ENCODE data around the gene FOXP4.

Gene FOXP4

GRCh38 chr6:41546475-41546865 lies 289 bp downstream of the FOXP4 start:
- DNase-seq (ENCODE audit: low read depth in 3 of 3): no peak

GRCh38 chr6:41546866-41547798 lies 951 bp downstream of the FOXP4 start:
- DNase-seq (ENCODE audit: low read depth in 3 of 3): peak in 1 of 3 donors; percentile 31

DNA sequence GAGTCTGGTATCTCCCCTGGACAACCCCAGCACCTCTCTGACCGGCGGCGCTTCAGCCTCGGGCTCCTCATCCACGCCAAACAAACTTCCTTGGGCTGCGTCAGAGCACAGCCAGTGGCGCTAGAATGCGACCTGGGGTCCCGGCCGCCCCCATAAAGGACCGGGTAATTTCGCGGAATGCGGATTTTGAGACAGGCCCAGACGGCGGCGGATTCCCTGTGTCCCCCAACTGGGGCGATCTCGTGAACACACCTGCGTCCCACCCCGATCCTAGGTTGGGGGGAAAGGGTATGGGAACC lies 1.6 kb downstream of the FOXP4 start:
- DNase-seq (ENCODE audit: low read depth in 3 of 3): no peak

DNA sequence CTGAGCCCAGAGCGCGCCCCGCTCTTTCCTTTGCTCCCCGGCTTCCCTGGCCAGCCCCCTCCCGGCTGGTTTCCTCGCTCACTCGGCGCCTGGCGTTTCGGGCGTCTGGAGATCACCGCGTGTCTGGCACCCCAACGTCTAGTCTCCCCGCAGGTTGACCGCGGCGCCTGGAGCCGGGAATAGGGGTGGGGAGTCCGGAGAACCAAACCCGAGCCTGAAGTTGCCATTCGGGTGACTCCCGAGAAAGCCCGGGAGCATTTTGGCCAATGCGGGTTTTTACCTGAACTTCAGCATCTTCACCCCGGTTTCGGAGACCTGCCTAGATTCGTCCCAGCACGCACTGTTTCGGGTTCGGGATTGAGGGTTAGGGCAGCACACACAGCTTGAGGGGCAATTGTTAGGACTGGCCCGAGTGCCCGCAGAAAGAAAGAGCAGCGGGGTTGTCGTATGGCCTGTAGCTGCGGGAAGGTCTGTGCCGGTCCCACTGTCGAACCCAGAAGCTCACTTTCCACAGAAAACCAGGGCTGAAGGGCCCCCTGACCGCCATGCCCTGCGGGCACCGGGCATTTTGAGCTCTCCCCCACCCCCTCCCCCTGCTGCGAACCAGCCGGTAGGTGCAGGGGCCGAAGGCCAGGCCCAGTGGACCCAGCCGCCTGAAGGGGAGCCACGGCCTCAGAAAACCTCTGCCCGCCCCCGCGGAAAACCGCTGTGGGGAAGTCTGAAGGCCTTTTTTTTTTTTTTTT lies 2.1 kb downstream of the FOXP4 start:
- peak in 1 of 3 donors; percentile 55 for DNase-seq (ENCODE audit: low read depth in 3 of 3)

DNA sequence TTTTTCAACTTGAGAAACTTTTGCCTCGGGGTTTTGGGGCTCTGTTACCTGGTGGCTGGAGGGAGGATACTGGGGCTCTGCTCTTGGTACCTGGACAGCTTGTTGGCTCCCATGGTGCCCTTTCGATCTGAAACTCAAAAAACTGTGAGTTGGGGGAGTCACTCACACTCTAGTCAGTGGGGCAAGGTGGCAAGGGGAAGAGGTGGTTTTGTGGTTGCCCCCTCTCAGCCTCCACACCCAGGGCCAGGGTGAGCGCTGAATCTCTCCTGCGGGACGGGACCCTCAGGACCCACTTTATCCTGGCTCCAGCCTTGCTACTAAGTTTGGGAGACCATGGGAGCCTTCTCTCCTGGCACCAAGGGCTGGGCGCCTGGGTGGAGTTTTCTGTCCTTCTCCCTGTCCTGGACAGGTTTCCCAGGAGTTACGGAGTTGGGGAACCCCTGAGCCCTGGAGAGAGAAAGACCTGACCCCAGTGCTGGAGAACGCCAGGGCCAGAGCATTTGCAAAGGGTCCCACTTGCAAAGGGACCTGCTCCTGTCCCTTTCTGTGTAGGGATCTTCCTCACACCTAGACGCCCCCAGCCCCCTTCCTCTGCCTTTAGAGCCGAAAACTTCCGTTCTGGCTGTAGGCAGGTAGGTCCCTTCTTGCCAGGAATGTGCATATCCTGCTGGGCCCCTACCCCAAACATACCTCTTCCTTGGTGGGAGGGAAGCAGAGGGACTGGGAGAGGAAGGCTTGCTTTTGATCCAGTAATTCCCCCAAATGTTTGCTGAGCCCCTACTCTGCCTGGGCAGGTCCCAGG lies 2.9 kb downstream of the FOXP4 start:
- DNase-seq (ENCODE audit: low read depth in 3 of 3): no peak

- DNase-seq (ENCODE audit: low read depth in 3 of 3): no peak
These were observed 3.5 kb downstream of the FOXP4 start for GRCh38 chr6:41549673-41550072.

- no peak for DNase-seq (ENCODE audit: low read depth in 3 of 3)
These were observed 5.0 kb downstream of the FOXP4 start for GRCh38 chr6:41551086-41551700.

DNA sequence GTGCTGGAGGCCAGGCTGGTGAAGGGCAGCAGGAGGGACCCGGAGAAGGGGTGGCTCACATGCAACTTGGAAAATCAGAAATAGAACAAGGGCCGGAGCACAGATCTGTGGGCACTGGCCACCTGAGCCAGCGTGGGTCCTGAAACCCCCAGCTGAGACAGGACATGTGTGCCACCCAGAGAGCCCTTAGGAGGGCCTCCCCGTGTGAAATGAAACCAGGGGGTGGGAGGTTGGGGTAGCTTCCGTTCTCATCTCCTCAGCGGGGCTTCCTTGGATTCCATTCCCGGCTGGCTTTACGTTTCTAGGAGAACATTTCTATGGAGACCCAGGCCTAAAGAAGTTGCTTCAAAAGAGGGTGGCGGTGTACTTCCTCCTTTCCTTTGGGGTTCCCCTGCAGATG lies 5.7 kb downstream of the FOXP4 start:
- no peak for DNase-seq (ENCODE audit: low read depth in 3 of 3)

DNA sequence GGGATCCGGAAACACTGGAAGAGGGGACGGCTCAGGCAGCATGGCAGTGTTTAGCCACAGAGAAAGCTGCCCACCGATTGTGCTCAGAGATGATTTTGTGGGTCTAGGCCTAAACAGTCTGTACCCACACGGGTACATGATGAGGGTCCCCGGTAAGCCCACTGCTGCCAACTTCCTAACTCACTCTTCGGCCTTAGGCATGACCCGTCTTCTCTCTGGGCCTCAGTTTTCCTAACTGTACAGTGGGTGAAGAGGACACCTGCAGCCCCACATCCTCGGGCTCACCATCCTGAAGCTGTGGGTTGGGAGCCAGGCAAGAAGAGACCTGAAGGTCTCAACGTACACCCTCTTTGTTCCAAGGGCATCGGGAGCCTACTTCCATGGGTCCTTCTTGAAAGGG lies 6.5 kb downstream of the FOXP4 start:
- DNase-seq (ENCODE audit: low read depth in 3 of 3): no peak

DNA sequence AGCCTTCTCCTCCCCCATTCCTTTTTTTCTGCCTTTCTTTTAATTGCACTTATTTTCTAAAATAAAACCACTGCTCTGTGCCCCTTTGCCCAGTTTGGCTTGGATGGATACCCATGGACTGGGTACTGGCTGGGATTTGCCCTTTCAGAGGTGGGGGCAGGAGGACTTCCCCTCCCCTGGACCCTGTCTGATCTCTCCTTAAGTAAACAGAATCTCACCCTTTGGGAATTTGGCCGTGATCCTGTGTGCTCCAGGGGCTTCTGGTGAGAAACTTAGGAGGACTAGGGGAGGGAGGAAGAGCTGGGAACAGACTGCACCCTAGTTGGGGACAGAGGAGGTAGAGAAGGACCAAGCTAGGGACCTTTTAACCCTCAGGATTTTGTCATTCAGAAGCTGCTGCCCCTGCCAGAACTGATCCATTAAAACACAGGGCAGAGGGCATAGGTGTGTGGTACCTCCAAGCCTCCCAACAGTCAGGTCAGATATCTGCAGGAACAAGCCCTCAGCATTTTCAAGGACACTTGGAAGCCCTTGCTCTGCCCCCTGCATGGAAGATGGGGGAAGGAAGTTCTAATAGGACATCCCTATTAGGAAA lies 7.3 kb downstream of the FOXP4 start:
- DNase-seq (ENCODE audit: low read depth in 3 of 3): no peak

DNA sequence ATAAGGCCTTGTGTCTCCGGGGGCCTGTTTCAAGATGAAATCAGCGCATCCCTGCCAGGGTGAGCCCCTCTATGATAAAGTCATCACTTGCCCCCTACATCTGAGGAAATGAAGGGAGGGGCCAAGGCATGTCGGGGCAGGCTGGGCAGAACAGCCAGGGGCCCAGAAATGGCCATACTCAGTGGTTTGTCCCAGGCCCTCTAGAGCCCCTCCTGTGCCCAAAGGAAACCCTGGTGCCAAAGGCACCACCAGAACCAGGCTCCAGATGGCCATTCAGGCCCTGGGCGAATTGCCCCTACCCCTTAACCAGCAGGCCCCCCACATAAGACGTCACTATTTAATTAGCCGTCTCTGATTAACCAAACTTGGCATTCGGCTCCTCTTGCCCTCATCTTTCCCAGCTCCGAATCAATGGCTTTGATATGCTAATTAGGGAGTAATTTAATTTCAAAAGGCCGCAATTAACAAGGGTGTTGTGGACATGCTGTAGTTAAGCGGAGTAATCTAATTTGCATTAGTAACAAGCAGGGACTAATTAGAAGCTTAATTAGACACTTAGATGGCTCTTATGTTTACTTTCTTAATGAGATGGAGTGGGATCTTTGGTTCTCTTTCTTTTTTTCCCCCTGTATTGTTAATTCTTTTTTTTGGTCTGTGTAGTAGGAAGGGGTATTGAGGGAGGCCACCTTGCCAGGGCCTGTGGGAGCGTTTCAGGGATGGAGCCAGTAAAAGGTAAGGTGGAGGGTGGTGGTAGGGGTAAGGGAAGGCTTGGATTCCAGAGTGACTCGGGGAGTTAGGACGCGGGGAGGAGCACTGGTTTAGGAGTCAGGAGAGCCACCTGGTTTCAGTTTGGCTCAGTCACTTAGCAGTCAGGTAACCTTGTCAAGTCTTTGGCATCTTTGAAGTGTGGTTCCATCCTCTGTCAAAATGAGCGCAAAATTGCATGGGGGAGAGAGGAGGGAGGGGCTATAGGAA lies 9.4 kb downstream of the FOXP4 start:
- DNase-seq (ENCODE audit: low read depth in 3 of 3): no peak

GRCh38 chr6:41557335-41557734 lies 11.2 kb downstream of the FOXP4 start:
- no peak for DNase-seq (ENCODE audit: low read depth in 3 of 3)

DNA sequence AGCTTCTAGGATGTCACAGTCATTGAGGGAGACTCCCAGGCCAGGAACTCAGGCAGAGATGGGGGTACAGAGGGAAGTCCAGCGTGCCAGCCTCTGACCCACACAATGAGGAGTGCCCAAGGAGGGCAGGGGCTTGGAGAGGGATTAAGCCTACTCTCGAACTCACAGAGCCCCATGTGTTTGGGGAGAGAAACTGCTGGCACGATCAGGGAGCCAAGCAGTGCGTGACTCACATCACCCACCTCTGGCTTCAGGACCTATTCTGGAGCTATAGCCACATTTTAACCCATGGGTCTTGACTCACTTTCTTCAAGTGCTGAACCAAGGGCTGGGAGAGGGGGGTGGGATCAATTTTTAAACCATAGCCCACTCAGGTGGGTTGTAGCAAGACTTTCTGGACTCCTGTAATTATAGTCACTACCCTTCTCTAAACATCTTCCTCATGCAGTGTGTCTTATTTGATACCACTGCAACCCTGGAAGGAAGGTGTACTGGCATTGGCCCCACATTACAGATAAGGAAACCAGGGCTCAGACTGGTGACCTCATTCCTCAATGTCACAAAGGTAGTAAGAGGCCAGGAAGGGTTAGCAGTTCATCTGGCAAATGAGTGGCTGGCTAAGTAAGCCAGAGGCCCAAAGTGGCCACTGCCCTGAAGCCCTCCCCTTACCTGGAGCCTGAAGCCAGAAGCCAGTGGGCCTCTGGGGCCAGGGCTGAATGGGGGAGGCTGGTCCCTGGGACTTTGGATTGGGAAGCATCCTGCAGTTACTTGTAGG lies 12.0 kb downstream of the FOXP4 start:
- DNase-seq (ENCODE audit: low read depth in 3 of 3): no peak

DNA sequence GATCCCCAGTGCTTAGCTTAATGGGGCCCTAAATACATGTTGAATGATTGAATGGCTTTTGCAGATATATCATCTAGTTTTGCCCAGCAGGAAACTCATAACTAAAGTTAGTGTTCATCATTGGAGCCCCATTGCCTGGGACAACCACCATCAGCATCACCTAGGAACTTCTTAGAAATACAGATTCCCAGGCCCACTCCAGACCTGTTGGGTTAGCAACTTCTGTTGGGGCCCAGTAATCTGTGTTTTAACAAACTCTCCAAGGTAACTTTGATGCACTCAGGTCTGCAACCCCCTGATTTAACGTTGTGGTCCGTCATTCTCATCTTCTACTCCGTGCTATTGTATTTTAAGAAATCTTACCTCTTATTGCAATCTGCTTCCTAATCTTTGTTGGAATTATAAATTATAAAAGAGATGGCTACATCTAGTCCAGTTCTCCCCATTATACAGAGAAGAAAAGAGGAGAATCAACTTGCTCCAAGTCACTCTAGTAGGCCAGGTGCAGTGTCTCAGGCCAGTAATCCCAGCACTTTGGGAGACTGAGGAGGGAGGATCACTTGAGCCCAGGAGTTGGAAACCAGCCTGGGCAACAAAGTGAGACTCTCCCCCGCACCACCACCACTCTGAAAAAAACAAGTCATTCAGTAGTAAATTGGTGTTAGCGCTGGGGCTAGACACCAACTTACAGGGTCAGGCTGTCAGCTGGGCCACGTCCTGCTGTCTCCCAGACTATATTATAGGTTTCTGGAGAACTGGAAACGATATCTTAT lies 13.7 kb downstream of the FOXP4 start:
- no peak for DNase-seq (ENCODE audit: low read depth in 3 of 3)

GRCh38 chr6:41560431-41561192 lies 14.4 kb downstream of the FOXP4 start:
- peak; percentile 53 to 73 (median 71) for DNase-seq (ENCODE audit: low read depth in 3 of 3)

DNA sequence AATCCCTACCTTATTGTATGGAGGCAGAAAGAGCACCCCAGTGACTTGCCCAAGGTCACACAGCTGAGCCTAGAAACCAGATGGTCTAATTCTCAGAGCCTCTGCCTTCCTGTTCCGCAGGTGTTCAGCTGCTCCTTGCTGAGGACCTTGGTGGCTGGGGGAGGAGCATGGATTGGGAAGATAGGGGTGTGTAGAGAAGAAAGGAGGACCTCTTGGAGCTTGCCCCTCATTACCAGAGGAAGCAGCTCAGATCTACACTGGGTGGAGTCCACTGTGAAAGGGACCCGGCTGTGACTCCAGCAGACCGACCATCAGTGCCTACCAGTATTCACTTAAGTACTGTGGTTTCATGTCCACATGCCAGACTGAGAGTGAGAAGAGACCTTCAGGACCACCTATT lies 15.2 kb downstream of the FOXP4 start:
- DNase-seq (ENCODE audit: low read depth in 3 of 3): no peak

GRCh38 chr6:41561931-41562911 lies 16.0 kb downstream of the FOXP4 start:
- no peak for DNase-seq (ENCODE audit: low read depth in 3 of 3)

All from stimulated activated CD4-positive, alpha-beta T cell treated with anti-CD3 and anti-CD28 coated beads, TNF-alpha, amount 100 ng/mL, for 48 hours (primary cell).